Breast epithelium (tissue), 3 donors: ENCODE measurements around the gene ADCY6.

Experiments used
- POLR2A ChIP-seq: fragments of 450-650 bp; IDR thresholded peaks from one replicate; pipeline ENCODE4 v1.6.1; 2016; ENCODE audit warnings: antibody characterized with exemption, mild to moderate bottlenecking, moderate library complexity
- TF ChIP-seq, protein P1 (sequence below), 3 donors: fragments of 450-650 bp; IDR thresholded peaks; one replicate each; pipeline ENCODE4 v1.5.1; 2016 to 2017; ENCODE audit warnings: antibody characterized with exemption in 3 of 3, mild to moderate bottlenecking in 3 of 3, moderate library complexity in 3 of 3

GRCh38 chr12:48826209-48826855 lies 37.4 kb upstream of the ADCY6 start:
- TF ChIP-seq, protein P1, sequence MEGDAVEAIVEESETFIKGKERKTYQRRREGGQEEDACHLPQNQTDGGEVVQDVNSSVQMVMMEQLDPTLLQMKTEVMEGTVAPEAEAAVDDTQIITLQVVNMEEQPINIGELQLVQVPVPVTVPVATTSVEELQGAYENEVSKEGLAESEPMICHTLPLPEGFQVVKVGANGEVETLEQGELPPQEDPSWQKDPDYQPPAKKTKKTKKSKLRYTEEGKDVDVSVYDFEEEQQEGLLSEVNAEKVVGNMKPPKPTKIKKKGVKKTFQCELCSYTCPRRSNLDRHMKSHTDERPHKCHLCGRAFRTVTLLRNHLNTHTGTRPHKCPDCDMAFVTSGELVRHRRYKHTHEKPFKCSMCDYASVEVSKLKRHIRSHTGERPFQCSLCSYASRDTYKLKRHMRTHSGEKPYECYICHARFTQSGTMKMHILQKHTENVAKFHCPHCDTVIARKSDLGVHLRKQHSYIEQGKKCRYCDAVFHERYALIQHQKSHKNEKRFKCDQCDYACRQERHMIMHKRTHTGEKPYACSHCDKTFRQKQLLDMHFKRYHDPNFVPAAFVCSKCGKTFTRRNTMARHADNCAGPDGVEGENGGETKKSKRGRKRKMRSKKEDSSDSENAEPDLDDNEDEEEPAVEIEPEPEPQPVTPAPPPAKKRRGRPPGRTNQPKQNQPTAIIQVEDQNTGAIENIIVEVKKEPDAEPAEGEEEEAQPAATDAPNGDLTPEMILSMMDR (IDR thresholded peaks at IDR 0.05): no peak
- TF ChIP-seq POLR2A: no peak
